DND-41 (cell line): ENCODE data around the gene L1TD1.

Experiments
- ATAC-seq: fragments of 200-7000 bp; cut with Tn5 transposase; 3 replicates; pipeline ENCODE4 v1.9.1; 2021; ENCODE audit warnings: low read depth; ENCODE audit not compliant: insufficient read depth
- DNase-seq: peaks from one replicate; pipeline ENCODE4 v3.0.0-alpha.2; 2020
- H2AFZ ChIP-seq: 2 replicates; pipeline ENCODE4 v1.6.0; 2012; ENCODE audit warnings: low read depth, low read length
- H3K27ac ChIP-seq: 2 replicates; pipeline ENCODE4 v1.5.1; 2012; ENCODE audit warnings: low read length, inconsistent platforms
- H3K27me3 ChIP-seq: fragments of 200-600 bp; sonication (generic); 2 replicates; pipeline ENCODE4 v1.6.0; 2012; ENCODE audit warnings: low read length, mild to moderate bottlenecking, inconsistent platforms; ENCODE audit not compliant: insufficient read depth, poor library complexity
- H3K36me3 ChIP-seq: 2 replicates; pipeline ENCODE4 v1.5.1; 2012; ENCODE audit warnings: low read length, inconsistent platforms; ENCODE audit not compliant: insufficient read depth
- H3K4me1 ChIP-seq: 2 replicates; pipeline ENCODE4 v1.5.1; 2012; ENCODE audit warnings: mild to moderate bottlenecking, low read length; ENCODE audit not compliant: insufficient read depth
- H3K4me2 ChIP-seq: 2 replicates; pipeline ENCODE4 v1.6.0; 2012; ENCODE audit warnings: mild to moderate bottlenecking, moderate library complexity, low read length, inconsistent platforms; ENCODE audit not compliant: insufficient read depth
- H3K4me3 ChIP-seq, 2 experiments: fragments of 200-600 bp in 1 of 2; shearing (Covaris generic) in 1 of 2; 2 replicates each; pipeline ENCODE4 v1.5.1; 2012 to 2016; ENCODE audit warnings: inconsistent platforms in 2 of 2, low read length in 2 of 2, mild to moderate bottlenecking in 2 of 2, low read depth in 1 of 2, moderate library complexity in 1 of 2
- H3K79me2 ChIP-seq: 2 replicates; pipeline ENCODE4 v1.6.0; 2012; ENCODE audit warnings: low read length, inconsistent platforms; ENCODE audit not compliant: insufficient read depth
- H3K9ac ChIP-seq: 2 replicates; pipeline ENCODE4 v1.6.0; 2012; ENCODE audit warnings: low read depth, mild to moderate bottlenecking, inconsistent platforms, low read length, moderate library complexity
- H3K9me3 ChIP-seq: 2 replicates; pipeline ENCODE4 v1.5.1; 2012; ENCODE audit warnings: low read length, moderate library complexity, mild to moderate bottlenecking, inconsistent platforms; ENCODE audit not compliant: insufficient read depth, severe bottlenecking
- H4K20me1 ChIP-seq: 2 replicates; pipeline ENCODE4 v1.6.0; 2012; ENCODE audit warnings: low read length; ENCODE audit not compliant: insufficient read depth
- EZH2 ChIP-seq: IDR thresholded peaks from 3 replicates; pipeline ENCODE4 v1.6.1; 2012; ENCODE audit warnings: borderline replicate concordance, low read depth, mild to moderate bottlenecking, moderate library complexity, low read length, inconsistent platforms; ENCODE audit not compliant: severe bottlenecking
- TF ChIP-seq, protein P1 (sequence below): IDR thresholded peaks from 2 replicates; pipeline ENCODE4 v1.5.1; 2012; ENCODE audit warnings: borderline replicate concordance, low read length, moderate library complexity, mild to moderate bottlenecking; ENCODE audit not compliant: poor library complexity, severe bottlenecking; ENCODE audit errors: extremely low read depth

L1TD1 gene

GRCh38 chr1:62224182-62224581, 29.5 kb downstream of the L1TD1 start:
- no peak overlapping the region for H3K4me2 ChIP-seq
- TF ChIP-seq EZH2 = no peak
- TF ChIP-seq, protein P1, sequence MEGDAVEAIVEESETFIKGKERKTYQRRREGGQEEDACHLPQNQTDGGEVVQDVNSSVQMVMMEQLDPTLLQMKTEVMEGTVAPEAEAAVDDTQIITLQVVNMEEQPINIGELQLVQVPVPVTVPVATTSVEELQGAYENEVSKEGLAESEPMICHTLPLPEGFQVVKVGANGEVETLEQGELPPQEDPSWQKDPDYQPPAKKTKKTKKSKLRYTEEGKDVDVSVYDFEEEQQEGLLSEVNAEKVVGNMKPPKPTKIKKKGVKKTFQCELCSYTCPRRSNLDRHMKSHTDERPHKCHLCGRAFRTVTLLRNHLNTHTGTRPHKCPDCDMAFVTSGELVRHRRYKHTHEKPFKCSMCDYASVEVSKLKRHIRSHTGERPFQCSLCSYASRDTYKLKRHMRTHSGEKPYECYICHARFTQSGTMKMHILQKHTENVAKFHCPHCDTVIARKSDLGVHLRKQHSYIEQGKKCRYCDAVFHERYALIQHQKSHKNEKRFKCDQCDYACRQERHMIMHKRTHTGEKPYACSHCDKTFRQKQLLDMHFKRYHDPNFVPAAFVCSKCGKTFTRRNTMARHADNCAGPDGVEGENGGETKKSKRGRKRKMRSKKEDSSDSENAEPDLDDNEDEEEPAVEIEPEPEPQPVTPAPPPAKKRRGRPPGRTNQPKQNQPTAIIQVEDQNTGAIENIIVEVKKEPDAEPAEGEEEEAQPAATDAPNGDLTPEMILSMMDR = no peak
- no peaks in the 10 kb centered on the region for H3K9me3 ChIP-seq
- H3K79me2 ChIP-seq = no peaks in the 10 kb centered on the region
- H4K20me1 ChIP-seq = no peaks in the 10 kb centered on the region
- DNase-seq (no peak), ATAC-seq (no peak)
- H3K4me1 ChIP-seq = no peaks in the 10 kb centered on the region
- no peak overlapping the region for H2AFZ ChIP-seq
- H3K36me3 ChIP-seq = no peaks in the 10 kb centered on the region
- H3K4me3 ChIP-seq = no peak overlapping the region
- H3K27ac ChIP-seq = no peak overlapping the region
- H3K9ac ChIP-seq = no peak overlapping the region
- no peaks in the 10 kb centered on the region for H3K27me3 ChIP-seq

DNA sequence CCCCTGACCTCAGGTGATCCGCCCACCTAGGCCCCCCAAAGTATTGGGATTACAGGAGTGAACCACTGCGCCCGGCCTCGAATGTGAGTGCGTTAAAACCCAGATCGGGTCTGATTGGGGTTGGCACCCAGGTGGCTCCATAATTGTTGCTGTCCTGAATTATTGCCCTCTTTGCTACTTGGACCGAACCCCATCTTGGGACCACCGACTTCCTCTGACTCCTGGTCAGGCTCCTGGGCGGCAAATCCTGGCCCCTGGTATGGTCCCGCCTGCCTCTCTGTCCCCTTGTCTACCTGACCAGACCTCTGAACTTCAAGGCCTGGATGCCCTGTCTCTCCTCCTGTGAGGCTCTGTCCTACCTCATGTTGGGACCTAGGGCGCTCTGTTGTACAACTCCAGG, 32.8 kb downstream of the L1TD1 start:
- no peak overlapping the region for H3K4me3 ChIP-seq
- no peak overlapping the region for H3K27ac ChIP-seq
- H2AFZ ChIP-seq = no peak overlapping the region
- TF ChIP-seq, protein P1 = no peak
- TF ChIP-seq EZH2 = no peak
- H3K4me1 ChIP-seq = no peaks in the 10 kb centered on the region
- peaks cover 7% of the 10 kb centered on the region for H3K27me3 ChIP-seq
- no peaks in the 10 kb centered on the region for H4K20me1 ChIP-seq
- no peak overlapping the region for H3K9ac ChIP-seq
- H3K9me3 ChIP-seq = no peaks in the 10 kb centered on the region
- no peak overlapping the region for H3K4me2 ChIP-seq
- H3K36me3 ChIP-seq = no peaks in the 10 kb centered on the region
- no peak for DNase-seq
- no peak for ATAC-seq
- no peaks in the 10 kb centered on the region for H3K79me2 ChIP-seq

- Histone ChIP-seq H3K27ac (no peak overlapping the region), H3K79me2 (no peaks in the 10 kb centered on the region), H3K27me3 (peaks cover 7% of the 10 kb centered on the region), H3K4me2 (no peak overlapping the region), H3K9ac (no peak overlapping the region), H3K4me3 (no peak overlapping the region), H4K20me1 (no peaks in the 10 kb centered on the region), H2AFZ (no peak overlapping the region), H3K4me1 (no peaks in the 10 kb centered on the region), H3K36me3 (no peaks in the 10 kb centered on the region), H3K9me3 (no peaks in the 10 kb centered on the region)
- TF ChIP-seq EZH2 = no peak
- TF ChIP-seq, protein P1 = no peak
- no peak for ATAC-seq
- DNase-seq = no peak
Measured at GRCh38 chr1:62228136-62228882, 33.7 kb downstream of the L1TD1 start.

GRCh38 chr1:62228883-62229187, 34.2 kb downstream of the L1TD1 start:
- no peak for DNase-seq
- no peak overlapping the region for H3K4me3 ChIP-seq
- no peak for ATAC-seq
- H3K36me3 ChIP-seq = no peaks in the 10 kb centered on the region
- H3K79me2 ChIP-seq = no peaks in the 10 kb centered on the region
- H3K4me1 ChIP-seq = no peaks in the 10 kb centered on the region
- peaks cover 7% of the 10 kb centered on the region for H3K27me3 ChIP-seq
- H4K20me1 ChIP-seq = no peaks in the 10 kb centered on the region
- H3K9ac ChIP-seq = no peak overlapping the region
- no peak overlapping the region for H2AFZ ChIP-seq
- no peaks in the 10 kb centered on the region for H3K9me3 ChIP-seq
- no peak overlapping the region for H3K4me2 ChIP-seq
- H3K27ac ChIP-seq = no peak overlapping the region
- TF ChIP-seq, protein P1 = no peak
- TF ChIP-seq EZH2 = no peak
